GM19240 (cell line): ENCODE data around the gene MAP1LC3B.
A peak's percentile ranks its signal among the peaks of the same experiment; 100 is the strongest.

Experiments used
- DNase-seq: peaks from one replicate; pipeline ENCODE4 v3.0.0; 2011; ENCODE audit warnings: low spot score; ENCODE audit not compliant: insufficient read length

Gene MAP1LC3B

DNA sequence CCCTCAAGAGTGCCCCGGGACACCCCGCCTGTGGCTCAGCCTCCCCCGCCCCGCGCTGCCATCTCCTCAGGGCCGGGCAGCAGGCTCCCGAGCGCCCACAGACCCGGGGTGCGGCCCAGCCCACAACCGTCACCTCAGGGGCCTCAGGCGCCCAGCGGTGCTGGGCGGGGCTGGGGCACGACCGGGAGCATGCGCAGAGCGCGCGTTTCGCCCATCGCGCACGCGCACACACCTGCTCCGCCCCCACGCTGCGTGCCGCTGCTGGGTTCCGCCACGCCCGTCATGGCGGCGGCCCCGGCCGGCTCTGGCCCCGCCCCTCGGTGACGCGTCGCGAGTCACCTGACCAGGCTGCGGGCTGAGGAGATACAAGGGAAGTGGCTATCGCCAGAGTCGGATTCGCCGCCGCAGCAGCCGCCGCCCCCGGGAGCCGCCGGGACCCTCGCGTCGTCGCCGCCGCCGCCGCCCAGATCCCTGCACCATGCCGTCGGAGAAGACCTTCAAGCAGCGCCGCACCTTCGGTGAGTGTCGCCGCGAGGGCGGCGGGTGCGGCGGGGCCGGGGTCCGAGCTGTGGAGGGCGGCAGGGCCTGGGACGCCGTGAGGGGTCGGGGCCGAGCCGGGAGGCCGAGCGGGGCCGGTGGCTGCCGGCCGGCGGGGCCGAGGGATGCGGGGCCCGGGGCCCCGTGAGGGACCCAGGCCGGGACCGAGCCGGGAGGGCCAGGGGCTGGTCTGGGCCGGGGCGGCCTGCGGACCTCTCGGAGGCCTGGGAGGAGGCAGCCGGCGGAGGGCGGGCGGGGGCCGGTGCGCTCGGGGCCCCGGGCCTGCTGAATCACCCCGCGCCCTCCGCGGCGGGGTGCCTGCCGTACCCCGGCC, at the start of gene MAP1LC3B:
MAP1LC3B (plus strand) TSS at position 387 of the 871 bp plus-strand sequence; CDS start at position 479, 92 bp downstream.
- peak; percentile 79 for DNase-seq

DNA sequence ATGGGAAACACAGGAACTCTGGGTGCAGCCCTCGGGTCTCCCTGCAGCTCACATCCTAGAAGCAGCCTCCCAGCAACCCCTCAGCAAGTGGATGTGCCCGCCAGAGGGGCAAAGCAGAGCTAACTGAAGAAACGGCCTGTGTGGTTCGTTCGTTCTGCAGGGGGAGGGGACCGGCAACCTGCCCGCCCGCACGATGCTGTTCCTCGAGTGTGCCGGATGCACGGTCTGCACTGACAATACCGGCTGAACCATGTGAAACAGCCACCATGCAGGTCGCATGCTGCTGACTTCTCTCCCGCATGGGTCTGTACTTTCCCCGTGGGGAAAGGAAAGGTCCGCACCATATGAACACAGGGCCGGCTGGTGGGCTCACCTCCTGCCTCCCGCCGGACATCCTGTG, 49.6 kb upstream of the MAP1LC3B start:
- no peak for DNase-seq

DNA sequence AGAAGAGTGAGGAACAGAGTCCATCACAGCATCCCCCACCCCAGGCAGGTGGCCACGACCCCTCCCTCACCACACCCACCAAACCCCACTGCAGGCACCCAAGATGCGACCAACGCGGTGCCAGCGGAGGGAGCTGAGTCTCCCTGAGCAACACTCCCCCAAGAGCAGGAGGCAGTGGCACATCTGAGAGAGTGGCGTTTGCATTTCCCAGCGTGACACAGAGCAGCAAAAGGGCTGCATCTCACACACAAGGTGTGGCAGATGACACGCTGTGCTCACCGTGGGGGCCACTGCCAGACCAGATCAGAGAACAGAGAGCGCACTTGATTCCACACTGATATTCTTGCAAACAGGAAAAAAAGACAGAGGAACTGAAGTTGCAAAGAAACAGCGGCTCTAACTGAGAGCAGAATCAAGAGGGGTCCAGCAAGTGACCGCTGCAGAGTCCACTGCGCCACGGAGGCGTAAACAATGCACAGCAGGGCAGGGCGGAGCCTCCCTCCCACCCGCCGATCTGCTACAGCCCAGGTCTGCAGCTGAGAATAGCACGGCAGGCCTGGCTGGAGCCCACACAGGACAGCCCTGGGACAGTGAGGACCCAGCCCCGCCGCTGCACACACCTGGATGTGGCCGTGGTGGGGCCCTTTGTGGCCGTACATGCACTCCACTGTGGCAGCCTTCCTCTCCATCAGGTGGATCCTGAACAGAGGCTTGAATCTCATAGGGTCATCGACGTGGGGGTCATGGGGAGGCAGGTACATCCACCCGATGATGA, 49.0 kb upstream of the MAP1LC3B start:
- no peak for DNase-seq

DNA sequence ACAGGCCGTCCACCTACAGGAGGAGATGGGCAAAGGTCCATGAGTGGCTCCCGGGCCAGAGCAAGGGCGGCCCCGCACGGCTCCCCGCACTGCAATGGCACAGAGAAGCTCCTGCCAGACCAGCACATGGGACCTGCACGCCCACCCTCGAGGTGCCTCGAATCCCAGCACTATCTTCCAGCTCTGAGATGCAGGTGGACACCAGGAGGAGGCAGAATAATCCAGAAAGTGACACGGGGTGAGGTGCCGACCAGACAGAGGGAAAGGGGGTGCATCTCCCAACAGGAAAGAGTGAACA, 48.4 kb upstream of the MAP1LC3B start:
- no peak for DNase-seq

DNA sequence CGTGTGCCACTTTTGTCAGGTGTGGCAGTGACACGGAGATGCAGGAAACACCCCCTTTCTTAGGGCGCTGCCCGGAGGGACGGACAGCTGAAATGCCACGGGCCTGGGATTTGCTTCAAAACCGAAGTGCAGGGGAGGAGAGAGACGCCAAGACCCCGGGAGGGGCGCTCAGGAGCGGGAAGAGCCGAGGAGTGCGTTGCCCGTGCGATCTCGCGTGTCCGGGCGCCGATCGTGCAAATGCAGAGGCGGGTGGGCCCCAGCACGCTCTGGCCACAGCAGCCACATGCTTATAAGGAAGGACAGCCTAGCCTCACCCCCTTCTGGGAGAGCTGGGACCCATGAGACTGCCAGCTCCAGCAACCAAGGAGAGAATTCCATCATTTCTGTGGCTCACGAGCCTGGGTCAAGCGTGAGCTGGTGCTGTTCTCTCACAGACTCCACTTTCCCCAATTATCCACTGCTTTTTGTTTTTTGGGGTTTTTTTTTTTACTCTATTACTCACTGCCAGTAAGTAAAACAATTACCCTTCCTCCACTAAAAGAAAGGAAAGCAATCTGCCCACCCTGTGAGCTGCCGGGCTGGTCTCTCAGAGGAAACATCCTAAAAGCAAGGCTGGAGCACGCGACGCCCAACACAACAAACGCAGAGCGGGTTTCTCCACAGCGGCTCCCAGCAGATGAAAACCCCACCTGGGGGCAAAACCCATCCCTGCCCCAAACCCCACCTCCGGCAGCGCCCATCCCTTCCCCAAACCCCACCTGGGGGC, 47.8 kb upstream of the MAP1LC3B start:
- DNase-seq = no peak

DNA sequence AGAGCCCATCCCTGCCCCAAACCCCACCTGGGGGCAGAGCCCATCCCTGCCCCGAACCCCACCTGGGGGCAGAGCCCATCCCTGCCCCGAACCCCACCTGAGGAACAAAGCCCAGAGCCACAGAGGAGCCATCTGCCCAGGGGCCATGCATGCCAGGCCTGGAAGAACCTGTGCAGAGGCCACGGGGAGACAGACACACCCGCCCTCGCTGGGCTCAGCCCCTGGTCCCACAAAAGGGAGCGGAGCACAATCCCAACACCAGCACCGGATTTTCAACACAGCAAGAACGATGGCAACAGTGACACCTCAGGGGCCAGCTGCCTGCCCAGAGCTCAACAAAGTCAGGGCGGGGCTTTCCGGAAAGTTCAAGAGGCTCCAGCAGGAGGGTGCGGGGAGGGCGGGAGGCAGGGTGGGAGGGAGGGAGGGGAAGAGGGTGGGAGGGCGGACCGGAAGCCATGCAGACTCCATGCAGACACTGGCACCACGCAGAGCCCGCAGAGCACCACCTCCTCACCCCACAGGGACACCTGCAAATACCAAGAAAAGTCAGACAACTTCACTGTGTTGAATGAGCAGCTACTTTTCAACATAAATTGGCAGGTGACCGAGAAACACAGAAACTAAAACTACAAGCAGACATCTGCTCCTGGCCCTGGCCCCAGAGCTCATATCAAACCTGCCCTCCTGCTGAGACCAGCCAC, 47.1 kb upstream of the MAP1LC3B start:
- DNase-seq = peak; percentile 34

DNA sequence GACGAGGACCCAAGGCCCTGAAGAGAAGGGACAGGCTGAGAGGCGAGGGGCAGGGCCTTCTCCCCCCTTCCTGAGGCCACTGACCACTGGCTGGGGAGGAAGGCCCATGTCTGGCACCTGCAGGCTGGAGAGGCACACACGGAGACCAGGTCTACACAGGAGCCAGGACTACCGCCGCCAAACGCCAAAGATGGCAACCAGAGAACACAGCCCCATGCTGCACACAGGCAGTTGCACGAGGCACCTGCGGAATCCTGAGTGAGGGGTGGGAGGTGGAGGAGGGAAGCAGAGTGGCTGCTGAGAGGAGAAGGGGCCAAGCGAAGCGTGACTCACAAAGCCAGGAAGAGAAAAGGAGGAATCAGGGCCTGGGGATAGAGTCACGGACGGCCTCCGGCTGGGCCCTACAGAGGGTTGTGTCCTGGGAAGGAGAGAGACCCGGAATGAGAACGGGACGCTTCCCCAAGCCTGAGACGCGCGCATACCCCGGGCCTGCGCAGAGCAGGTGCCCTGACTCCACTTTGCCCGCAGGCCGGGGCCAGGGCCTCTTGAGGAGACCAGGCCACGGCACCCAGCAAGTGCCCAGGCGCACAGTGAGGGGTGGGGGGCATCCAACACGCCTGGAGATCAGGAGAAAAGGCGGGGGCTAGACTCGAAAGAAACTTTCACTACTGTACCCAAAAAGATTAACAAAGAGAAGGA, 46.3 kb upstream of the MAP1LC3B start:
- no peak for DNase-seq

DNA sequence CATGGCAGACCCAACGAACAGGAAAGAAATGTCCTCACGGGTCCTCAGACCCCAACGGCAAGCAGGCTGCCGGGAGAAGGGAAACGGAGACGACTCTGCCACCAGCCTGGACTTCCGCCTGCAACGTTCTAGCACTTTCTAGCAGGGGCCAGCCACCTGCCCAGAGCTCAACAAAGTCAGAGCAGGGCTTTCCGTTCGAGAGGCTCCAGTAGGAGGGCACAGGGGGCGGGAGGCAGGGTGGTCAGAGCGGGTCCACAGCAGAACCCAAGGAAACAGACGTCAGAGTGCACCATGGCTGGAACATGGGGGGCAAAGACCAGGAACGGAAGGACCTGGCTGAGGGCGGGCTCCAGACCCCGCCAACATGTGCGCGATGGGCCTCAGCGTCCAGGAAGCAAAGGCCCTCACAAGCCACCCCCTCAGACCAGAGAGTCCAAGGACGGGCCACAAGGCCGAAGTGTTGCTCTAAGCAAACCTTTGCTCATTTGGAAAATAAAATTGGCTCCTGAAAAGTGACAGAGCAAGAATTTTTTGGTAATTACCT, 45.5 kb upstream of the MAP1LC3B start:
- no peak for DNase-seq

DNA sequence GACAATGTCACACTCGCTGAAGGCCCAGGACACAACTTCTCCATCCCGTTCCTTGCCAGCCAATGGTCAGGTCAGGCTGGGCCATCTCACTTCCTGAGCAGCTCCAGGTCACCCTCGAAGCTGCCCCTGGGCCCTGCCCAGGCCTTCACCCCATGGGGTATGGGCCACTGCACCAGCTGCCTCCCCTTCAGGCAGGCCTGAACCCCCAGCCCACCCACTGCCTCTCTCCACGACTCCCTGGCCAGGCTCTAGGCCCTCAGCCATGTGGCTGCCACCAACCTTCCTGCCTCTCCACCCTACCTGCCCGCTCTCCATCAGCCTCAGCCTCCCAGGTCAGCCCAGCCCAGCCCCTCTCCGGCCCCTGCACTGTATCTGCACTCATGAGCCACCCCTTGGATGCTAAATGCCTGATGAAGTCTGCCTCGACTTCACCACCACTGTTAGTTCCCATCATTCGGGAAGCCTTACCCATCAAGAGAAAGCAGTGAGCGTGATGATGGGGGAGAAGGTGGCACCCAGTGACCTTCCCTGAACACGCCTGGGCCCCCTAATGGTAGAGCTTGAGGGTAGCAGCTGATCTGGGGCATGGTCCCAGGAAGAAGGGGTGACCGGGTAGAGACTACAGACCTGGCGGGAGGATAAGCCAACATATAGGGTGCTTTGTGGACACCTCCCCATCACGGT, 44.1 kb upstream of the MAP1LC3B start:
- DNase-seq = no peak

DNA sequence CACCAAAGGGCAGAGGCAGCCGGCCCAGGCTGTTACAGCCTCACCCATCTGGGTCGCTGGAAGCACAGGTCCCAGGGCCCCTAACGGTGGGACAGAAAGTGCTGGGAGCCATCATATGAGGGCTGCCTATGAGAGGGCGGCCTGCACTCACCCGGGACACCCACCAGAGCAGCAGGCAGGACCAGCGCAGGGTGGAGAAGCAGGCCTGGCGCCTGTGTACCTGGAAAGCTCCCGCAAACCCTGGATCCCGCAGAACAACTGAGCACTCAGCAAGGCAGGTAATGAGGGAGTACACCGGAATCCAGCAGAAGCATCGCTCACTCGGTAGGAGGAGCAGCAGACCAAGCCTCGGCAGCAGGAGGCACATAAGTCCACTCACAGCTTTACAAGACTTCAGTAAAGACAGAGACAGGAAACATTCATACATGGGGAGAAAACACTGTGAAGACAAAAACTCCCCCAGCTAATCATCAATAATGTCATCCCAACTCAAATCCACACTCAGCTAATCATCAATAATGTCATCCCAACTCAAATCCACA, 43.4 kb upstream of the MAP1LC3B start:
- DNase-seq = no peak

DNA sequence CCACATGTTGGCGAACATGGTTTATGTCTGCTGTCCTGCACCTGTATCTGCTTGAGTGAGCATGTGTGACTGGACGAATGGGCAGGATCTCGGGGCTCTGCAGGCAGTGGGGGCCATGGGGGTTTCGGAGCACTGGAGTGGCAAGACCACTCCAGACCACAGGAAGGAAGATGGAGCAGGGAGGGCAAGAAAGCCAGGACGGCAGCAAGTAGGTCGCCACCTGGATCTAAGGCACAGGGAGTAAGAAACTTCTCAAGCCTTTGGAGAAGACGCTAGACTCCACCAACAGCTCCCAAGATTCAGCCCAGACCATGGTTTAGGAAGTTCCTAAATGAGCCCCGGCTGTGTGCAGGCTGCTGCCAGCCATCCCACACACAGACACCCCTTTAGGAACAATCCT, 42.1 kb upstream of the MAP1LC3B start:
- DNase-seq = no peak

DNA sequence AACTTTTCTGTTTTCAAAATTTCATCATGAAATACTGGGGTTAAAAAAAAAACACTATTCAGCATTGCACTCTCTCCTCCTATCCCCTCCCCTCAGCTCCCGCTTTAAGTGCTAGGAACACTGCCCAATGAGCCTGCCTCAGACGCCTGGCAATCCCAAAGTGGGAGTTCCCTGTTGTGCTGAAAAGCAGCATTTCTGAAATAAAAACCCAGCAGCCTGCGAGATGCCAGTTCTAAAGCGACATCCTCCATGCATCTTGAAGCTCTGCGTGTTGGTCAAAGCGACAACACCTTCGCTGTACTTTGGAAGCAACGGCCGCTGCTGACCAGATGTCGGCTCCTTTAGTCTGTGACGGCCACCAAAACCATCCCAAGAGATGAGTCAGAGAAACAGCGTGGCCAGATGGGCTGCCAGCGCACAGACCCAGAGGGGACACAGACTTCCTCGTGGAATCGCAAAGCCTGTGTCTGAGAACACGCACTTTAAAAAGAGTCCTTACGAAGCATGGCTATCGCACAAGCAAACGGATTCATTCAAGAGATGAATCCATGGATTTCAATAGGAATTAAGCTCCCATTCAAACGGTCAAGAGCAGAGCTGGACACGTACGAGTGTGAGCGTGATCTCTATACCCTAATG, 41.3 kb upstream of the MAP1LC3B start:
- no peak for DNase-seq

DNA sequence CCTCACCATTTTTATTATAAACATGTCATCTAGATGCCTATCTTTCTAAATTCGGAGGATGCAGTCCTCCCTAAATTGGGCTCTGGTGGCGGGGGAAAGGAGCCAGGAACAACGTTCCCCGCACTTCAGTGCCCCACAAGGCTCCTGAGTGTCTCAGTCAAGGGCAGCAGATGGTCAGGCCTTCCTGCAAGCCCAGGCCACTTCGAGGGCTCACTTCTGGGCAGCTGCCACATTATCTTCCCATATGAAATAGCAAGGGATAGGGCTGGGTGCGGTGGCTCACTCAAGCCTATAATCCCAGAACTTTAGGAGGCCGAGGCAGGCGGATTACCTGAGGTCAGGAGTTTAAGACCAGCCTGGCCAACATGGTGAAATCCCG, 40.8 kb upstream of the MAP1LC3B start:
- DNase-seq = no peak

DNA sequence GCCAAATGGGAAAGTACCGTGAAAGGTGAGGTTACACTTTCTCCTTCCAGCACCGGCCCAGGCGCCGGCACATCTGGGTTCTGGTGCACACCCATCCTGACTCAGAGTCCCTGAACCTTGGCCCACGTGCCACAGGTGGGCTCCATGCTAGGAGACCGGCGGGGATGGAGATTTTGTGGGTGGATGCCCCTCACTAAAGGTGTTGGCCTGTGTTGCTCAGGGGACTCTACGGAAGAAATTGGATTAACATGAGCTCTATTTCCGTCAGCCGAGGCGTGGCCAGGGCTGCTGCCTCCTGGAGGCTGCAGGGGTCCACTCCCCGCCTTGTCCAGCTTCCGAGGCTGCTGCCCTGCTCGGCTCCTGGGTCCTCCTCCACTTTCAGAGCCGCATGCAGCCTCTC, 39.3 kb upstream of the MAP1LC3B start:
- no peak for DNase-seq

DNA sequence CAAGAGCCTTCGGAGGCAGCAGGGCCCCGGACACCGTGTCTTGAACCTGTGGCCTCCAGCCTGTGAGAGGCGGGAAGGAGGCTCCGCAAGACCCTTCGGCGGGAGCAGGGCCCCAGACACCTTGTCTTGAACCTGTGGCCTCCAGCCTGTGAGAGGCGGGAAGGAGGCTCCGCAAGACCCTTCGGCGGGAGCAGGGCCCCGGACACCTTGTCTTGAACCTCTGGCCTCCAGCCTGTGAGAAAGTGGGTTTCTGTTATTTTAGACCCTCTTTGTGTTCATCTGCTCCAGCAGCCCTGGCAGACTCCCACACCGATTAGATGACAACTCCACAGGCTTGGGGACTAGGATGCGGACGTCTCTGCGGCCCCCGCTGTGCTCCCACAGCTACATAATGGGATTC, 38.5 kb upstream of the MAP1LC3B start:
- no peak for DNase-seq

DNA sequence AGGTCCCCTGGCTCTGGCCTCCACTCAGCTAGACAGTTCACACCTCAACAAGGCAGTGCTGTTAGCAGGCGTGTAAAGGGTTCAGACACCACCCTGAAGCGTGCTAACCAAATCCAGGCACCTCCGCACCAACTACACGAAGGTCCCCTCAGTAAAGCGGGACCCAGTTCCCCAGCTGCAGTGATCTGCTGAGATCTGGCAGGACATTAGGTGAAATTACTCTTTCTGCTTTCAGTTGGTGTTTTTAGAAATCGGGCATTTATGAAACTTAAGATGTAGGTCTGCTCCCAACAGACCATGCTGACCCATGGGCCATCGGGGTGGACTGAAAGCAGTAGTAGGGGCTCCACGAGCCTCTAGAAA, 35.7 kb upstream of the MAP1LC3B start:
- no peak for DNase-seq

DNA sequence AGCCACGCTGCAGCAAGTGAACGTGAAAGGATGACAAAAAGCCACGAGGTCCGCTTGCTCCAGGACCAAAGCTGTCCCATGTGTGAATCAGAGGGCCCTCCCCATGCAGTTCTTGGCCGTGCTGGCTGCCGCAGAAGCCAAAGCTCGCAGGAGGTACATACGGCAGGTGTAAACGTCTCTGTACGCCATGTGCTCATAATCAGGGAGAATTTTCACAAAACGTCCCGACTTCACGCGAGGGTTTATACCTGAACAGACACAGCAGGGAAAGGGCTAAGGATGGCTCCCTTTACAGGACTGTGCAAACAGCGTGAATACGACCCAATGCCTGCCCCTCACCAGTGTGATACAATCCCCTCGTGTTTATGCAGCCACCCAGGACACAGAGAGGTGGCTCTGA, 33.9 kb upstream of the MAP1LC3B start:
- DNase-seq = no peak

DNA sequence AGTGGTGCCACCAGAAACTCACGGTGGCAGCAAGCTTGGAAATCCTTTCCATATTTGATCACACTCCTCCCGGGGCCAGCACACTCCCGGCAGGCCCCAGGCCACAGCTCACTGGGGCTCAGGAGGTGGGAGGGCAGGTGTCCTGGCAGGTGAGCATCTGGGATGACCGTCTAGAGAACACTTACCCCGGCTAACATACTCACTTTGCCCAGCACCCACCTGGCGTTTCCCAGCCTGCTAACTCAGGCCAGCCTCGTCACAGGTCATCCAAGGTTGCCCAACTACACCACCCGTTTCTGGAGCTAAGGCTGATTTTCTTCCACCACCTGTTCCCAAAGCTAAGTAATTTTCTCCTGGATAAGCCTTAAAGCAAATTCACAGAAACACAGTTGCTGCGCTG, 33.4 kb upstream of the MAP1LC3B start:
- no peak for DNase-seq

DNA sequence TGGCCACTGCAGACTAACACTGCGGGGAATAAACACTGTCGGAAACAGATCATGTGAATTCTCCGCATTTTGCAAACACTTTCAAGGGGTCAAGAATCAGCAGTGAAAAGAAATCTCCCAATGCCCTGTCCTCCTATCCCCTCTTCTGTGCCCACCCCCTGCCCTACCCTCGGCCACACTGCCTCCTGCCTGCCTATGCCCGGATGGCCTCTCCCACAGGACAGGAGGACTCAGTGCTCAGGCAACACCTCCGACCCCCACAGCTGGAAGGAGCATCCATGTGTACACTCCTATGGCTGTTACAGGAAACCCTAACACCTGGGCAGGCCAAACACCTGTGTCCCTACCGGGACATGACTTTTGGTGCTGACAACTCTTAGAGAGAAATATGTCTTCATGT, 33.0 kb upstream of the MAP1LC3B start:
- no peak for DNase-seq
